Stimulated activated CD8-positive, alpha-beta memory T cell treated with anti-CD3 and anti-CD28 coated beads, Interleukin-15, amount 100 ng/mL, for 24 hours (primary cell): ENCODE data around the gene OXCT2.

ENCODE experiments used
- DNase-seq: peaks from one replicate; pipeline ENCODE4 v3.0.0-alpha.2; 2020; ENCODE audit warnings: low read depth

OXCT2 gene

DNA sequence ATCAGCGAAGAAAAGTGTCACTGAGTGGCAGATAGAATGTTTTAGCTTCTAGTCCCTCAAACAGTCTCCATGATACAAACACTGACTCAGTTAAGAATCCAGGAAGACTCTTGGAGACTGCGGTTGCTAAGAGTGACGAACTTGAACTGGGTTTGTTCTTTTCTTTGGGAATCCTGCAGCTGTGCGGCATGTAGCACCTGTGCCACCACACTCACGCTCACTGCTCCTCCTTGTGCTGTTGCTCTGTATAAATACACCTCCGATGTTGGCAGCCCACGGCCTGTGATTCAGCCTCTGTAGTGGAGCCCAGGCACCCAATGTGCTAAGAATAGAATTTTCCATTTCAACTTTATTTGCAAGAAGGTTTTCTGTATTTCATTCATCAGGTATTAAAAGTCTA is 38.0 kb downstream of the OXCT2 start:
- no peak for DNase-seq

DNA sequence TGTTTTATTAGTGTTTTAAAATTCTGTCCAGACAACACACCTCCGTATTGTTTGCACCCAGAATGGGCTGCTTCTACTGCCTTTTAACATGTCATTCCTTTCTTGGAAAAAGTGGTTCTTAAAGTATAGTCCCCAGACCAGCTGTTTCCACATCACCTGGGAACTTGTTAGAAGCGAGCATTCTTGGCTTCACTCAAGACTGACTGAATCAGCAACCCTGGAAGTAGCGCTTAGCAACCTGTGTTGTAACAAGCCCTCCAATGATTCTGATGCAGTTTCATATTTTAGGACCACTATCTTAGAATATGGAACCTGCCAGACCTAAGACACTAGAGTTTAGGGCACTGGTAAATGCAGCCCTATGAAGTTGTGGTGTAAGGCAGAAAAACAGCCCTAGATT is 38.4 kb downstream of the OXCT2 start:
- no peak for DNase-seq

DNA sequence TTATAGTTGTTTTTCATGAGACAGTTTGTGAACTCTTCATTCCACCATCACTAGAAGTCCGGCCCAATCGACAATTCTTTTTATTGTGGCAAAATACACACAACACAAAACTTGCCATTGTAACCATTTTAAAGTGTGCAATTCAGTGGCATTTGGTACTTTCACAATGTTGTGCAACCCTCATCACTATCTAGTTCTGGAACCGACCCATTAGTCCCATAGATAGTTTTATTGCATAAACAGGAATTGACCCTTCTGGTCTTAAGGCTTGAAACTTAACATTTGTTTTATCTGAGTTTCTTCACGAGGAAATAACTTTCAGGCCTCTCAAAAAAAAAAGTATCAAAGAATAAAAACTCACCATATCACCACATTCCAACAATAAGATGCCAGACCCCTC is 41.3 kb downstream of the OXCT2 start:
- DNase-seq, result no peak

DNA sequence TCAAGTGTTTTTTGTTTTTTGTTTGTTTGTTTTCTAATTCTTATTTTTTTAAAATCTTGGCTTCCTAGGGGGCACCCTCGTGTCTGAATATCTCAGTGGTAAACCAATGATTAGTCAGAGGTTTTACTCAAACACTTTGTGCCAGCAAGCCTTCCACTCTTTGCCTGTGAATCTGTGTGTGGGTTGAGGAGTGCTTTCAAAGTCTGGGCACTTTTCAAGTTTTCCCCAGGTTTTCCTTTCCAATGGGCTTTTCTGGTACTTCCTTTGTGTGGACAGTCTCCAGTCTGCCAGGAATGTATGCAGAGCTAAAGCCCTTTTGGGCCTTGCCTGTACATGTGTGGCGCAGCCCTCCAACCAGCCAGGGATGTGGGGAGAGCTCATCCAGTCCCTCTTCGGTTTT is 42.1 kb downstream of the OXCT2 start:
- no peak for DNase-seq

DNA sequence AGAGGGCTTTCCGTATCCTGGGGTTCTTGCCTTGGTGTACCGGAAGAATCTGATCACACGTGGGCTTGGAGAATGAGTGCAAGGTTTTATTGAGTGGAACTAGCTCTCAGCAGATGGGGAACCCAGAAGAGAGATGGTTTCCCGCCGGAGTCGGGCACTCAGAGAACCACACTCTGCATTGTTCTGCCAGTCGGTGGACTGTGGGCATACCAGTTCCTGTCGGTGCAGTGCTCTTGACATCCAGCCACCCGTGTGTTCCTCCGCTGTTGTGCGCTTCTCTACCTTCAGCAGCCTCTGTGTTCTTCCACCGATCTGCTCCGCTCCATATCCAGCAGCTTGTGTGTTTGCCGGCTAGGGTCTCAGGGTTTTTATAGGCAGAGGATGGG is 43.2 kb downstream of the OXCT2 start:
- DNase-seq, result no peak

DNA sequence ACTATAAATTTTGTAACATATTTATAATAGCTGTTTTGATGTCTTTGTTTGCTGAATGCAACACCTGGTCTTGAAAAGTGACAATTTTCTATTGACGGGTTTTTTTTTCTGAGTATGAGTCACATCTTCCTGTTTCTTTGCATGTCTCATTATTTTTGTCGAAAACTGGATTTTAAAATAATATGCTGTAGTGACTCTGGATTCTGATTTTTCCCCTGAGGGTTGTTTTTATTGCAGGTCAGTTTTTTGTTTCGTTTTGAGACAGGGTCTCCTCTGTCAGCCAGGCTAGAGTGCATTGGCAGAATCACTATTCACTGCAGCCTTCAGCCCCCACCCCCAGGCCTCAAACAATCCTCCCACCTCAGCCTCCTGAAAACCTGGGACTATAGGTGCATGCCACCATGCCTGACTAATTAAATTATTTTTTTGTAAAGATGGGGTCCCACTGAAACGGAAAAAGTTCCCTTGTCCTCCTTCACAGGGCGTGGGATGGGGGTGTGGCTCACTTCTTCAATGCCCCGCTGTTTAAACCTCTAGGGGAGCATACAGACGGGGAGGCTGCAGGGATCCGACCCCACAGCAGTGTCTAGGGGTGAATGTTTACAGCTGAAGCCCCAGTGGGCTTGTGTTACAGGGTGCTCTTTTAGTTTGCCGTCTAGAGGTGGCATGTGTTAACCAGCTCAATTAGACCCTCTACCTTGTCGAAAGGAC is 43.8 kb downstream of the OXCT2 start:
- DNase-seq, result no peak

DNA sequence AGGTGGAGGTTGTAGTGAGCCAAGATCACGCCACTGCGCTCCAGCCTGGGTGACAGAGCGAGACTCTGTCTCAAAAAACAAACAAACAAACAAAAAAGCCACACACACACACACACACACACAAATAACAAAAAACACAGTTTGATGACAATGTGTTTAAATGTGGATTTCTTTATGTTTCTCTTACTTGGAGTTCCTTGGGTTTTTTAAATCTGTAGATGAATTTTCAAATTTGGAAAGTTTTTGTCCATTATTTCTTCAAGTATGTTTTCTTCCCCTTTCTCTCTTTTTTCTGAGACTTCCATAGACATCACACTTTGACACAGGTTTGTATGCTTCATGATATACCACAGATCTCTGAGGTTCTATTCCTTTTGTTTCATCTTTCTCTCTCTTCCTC is 44.5 kb downstream of the OXCT2 start:
- no peak for DNase-seq

DNA sequence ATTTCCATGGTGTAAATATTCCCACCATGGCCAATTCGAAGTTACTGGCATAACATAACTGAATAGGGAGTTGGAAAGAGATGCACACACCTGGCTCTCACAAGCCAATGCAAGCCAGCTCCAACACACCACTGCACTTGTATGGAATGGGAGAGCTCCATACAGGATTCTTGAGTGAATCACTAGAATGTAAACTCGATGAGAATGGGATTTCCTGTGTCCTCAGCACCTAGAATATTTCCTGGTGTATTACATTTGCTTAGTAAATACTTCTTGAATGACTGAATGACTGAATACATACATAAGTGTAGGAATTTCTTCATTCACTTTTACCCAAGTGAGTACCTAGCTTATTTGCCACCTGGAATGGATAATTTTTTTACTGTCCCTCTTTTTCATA is 48.7 kb downstream of the OXCT2 start:
- no peak for DNase-seq

DNA sequence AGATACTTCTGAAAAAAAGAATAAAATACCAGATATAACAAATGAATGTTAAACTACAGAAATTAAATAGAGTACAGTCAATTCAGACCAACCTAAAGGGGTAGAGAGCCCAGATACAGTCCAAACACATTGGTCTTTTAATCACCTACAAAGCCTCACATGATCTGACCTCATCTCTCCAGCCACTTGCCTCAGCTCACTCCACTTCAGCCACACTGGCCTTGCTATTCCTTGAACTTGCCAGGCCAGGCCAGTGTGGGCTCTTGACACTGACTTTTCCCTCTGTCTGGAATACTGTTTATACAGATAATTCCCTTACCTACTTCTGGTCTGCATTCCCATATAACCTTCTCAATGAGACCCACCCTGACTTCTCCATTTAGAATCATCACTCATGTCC is 49.5 kb downstream of the OXCT2 start:
- no peak for DNase-seq

DNA sequence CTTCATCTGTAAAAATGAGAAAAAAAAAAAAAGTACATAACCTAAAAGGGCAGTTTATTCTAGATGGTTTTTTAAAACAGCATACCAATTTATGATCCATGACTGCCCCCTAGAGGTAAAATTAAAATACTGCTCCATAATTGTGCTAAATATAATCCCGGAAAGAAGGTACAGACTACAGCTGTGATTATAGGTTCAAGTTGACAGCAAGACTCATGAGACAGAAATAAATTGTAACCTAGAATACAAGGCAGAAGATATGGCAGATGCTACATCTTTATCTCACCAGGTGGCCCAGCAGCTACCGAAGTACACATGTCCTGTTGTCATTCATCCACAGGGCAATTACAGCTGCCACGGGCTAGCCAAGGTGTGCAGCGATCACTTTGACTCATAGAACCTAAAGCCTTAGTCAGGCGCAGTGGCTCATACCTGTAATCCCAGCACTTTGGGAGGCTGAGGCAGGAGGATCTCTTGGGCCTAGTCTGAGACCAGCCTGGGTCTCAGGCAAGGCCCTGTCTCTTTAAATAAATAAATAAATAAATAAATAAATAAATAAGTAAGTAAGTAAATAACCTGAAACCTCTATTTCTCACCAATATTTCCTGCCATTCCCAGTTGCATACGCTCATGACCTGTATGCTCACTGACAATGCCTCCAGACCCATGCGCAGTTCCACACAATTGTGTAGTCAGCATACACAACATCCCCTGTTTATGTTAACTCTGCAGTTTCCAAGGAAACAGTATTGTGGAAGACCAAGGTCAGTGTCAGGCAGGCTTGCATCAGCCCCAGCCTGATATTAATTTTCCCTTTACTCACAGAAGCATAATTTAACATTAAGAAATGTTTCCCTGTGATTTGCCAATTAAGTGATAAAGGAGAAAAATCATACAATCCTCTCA is 50.8 kb downstream of the OXCT2 start:
- no peak for DNase-seq
